CD4-positive, CD25-positive, alpha-beta regulatory T cell (primary cell): ENCODE data around the gene FGGY. TPM values are rescaled to one million over a fixed set of nuclear protein-coding genes. Genes with fewer than 3 reads are reported as not detected.
A peak's percentile ranks its signal among the peaks of the same experiment; 100 is the strongest.
"Not testable (repeated sequence)": the region's sequence is repeated elsewhere in the genome, so short reads cannot be mapped to it uniquely, and the experiment has no call there.

ENCODE experiments used
- ATAC-seq, 2 donors: fragments of 150-1000 bp; cut with Tn5 transposase; one replicate each; pipeline ENCODE4 v1.10.0; 2021; ENCODE audit warnings: low read depth in 2 of 2, moderate number of reproducible peaks in 2 of 2, moderate library complexity in 1 of 2
- DNase-seq, 3 donors: peaks; one replicate each; pipeline versions ENCODE4 v3.0.0 to v3.0.0-alpha.2; 2012 to 2022; ENCODE audit warnings: mixed read lengths in 1 of 3
- H3K27ac ChIP-seq: one replicate; pipeline ENCODE4 v1.7.0; 2013; ENCODE audit warnings: mild to moderate bottlenecking, low read length; ENCODE audit not compliant: insufficient read depth, poor library complexity, severe bottlenecking
- H3K27me3 ChIP-seq: one replicate; pipeline ENCODE4 v1.7.0; 2013; ENCODE audit warnings: low read length; ENCODE audit not compliant: control insufficient read depth, insufficient read depth
- H3K36me3 ChIP-seq: one replicate; pipeline ENCODE4 v1.7.0; 2013; ENCODE audit warnings: mild to moderate bottlenecking, low read length, moderate library complexity; ENCODE audit not compliant: control insufficient read depth, insufficient read depth
- H3K4me1 ChIP-seq: 2 replicates; pipeline ENCODE4 v1.7.0; 2013; ENCODE audit warnings: mild to moderate bottlenecking, low read length; ENCODE audit not compliant: insufficient read depth, control insufficient read depth, poor library complexity, severe bottlenecking
- H3K4me3 ChIP-seq: one replicate; pipeline ENCODE4 v1.7.0; 2013; ENCODE audit warnings: low read depth, mild to moderate bottlenecking, low read length, moderate library complexity
- H3K9me3 ChIP-seq, 2 experiments: 1 replicate in 1 of 2; 2 replicates in 1 of 2; pipeline ENCODE4 v1.7.0; 2013; ENCODE audit warnings: low read length in 2 of 2, mild to moderate bottlenecking in 1 of 2, moderate library complexity in 1 of 2; ENCODE audit not compliant: control insufficient read depth in 2 of 2
- H3K27ac Mint-ChIP-seq, 3 donors: one replicate each; pipeline ENCODE4 v1.8.0; 2020 to 2022; ENCODE audit warnings: mild to moderate bottlenecking in 3 of 3, mixed read lengths in 3 of 3, moderate library complexity in 2 of 3
- H3K27me3 Mint-ChIP-seq: one replicate; pipeline ENCODE4 v1.8.0; 2022; ENCODE audit warnings: mild to moderate bottlenecking, mixed read lengths
- H3K36me3 Mint-ChIP-seq: one replicate; pipeline ENCODE4 v1.8.0; 2020; ENCODE audit warnings: mixed read lengths
- H3K4me1 Mint-ChIP-seq, 4 donors: one replicate each; pipeline ENCODE4 v1.8.0; 2020 to 2022; ENCODE audit warnings: mixed read lengths in 4 of 4, mild to moderate bottlenecking in 1 of 4
- H3K4me3 Mint-ChIP-seq, 4 donors: one replicate each; pipeline ENCODE4 v1.8.0; 2020 to 2022; ENCODE audit warnings: mild to moderate bottlenecking in 4 of 4, mixed read lengths in 4 of 4, moderate library complexity in 3 of 4
- H3K9me3 Mint-ChIP-seq, 7 donors: one replicate each; pipeline ENCODE4 v1.8.0; 2020 to 2022; ENCODE audit warnings: mixed read lengths in 7 of 7, mild to moderate bottlenecking in 3 of 7, moderate library complexity in 2 of 7
- polyA plus RNA-seq, 4 donors: library from polyadenylated mRNA; unstranded; fragments of 300-500 nt; fragmentation: Illumina TruSeq; gene quantifications; one replicate each; pipeline ENCODE4 v1.2.3, GENCODE V29; 2021
- total RNA-seq: library from RNA; stranded (reverse); gene quantifications from one replicate; pipeline ENCODE4 v1.2.3, GENCODE V29; 2022

FGGY gene
- total and polyA plus RNA-seq, 5 donors from 2014 or later, result 1.9 to 7.7 (median 4.5) TPM

- H3K4me3 Mint-ChIP-seq, result peak overlapping the region in 1 of 4 donors; percentile 38
- Histone ChIP-seq H3K36me3 (no peaks in the 10 kb centered on the region), H3K9me3 (no peaks in the 10 kb centered on the region), H3K27me3 (no peaks in the 10 kb centered on the region), H3K27ac (no peak overlapping the region), H3K4me1 (no peaks in the 10 kb centered on the region), H3K4me3 (no peak overlapping the region)
- no peak overlapping the region for H3K27ac Mint-ChIP-seq
- H3K4me1 Mint-ChIP-seq, result no peaks in the 10 kb centered on the region
- H3K27me3 Mint-ChIP-seq, result no peaks in the 10 kb centered on the region
- no peaks in the 10 kb centered on the region for H3K36me3 Mint-ChIP-seq
- peaks cover 0 to 2% (median 0%) of the 10 kb centered on the region in 7 donors for H3K9me3 Mint-ChIP-seq
- DNase-seq, result no peak
- ATAC-seq, result no peak
Observed at GRCh38 chr1:59601811-59602210, 304.9 kb downstream of the FGGY start.

DNA sequence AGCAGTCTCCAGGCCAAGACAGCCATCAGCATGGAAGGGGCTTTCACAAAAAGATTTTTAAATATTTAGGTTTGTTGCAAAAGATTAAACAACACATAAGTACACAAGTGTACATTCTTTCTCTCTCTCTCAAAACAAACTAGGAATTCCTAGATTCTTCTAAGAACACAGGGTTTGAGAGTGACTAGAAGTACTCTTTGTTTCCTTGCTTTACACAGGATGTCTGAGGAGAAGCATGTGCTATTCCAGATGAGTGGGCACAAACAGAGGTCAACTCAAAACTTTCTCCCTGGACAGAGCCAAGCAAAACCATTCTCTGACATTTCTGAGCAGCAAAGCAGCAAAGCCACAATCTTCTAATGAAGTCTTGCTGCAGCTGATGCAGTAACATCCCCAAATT, 307.3 kb downstream of the FGGY start:
- Mint-ChIP-seq H3K4me1 (no peaks in the 10 kb centered on the region), H3K9me3 (no peaks in the 10 kb centered on the region), H3K4me3 (no peak overlapping the region), H3K27me3 (no peaks in the 10 kb centered on the region), H3K27ac (no peak overlapping the region), H3K36me3 (peaks cover 10% of the 10 kb centered on the region)
- no peaks in the 10 kb centered on the region for H3K36me3 ChIP-seq
- ATAC-seq, result no peak
- no peaks in the 10 kb centered on the region for H3K27me3 ChIP-seq
- DNase-seq, result no peak
- H3K4me3 ChIP-seq, result no peak overlapping the region
- H3K9me3 ChIP-seq, result no peaks in the 10 kb centered on the region
- no peak overlapping the region for H3K27ac ChIP-seq
- H3K4me1 ChIP-seq, result no peaks in the 10 kb centered on the region

GRCh38 chr1:59605184-59605583, 308.3 kb downstream of the FGGY start:
- H3K36me3 ChIP-seq, result no peaks in the 10 kb centered on the region
- no peaks in the 10 kb centered on the region for H3K9me3 ChIP-seq
- no peak overlapping the region for H3K4me3 ChIP-seq
- DNase-seq (no peak), ATAC-seq (no peak)
- no peaks in the 10 kb centered on the region for H3K27me3 Mint-ChIP-seq
- H3K27me3 ChIP-seq, result no peaks in the 10 kb centered on the region
- H3K36me3 Mint-ChIP-seq, result peaks cover 16% of the 10 kb centered on the region
- H3K4me1 ChIP-seq, result no peaks in the 10 kb centered on the region
- H3K27ac Mint-ChIP-seq, result no peak overlapping the region
- no peak overlapping the region for H3K4me3 Mint-ChIP-seq
- no peak overlapping the region for H3K27ac ChIP-seq
- no peaks in the 10 kb centered on the region for H3K4me1 Mint-ChIP-seq
- H3K9me3 Mint-ChIP-seq, result peaks cover 0 to 8% (median 0%) of the 10 kb centered on the region in 7 donors

DNA sequence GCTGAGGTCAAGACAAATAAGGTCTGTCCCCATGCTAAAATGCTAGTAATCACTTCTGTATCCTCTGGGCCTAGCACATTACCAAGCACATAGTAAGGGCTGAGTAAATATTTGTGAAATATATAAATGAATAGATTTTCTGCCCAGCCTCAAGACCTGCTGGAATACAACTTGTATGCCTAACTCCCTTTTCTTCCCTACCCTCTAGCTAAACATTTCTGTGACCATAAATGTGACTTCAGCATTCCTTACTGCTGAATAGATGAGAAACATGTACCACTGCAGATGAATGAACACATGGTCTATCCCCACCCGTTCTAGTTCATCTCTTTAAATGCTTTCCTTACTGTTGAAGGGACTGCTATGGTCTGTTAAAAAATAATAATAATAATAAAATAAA, 308.9 kb downstream of the FGGY start:
- H3K36me3 Mint-ChIP-seq, result peaks cover 16% of the 10 kb centered on the region
- DNase-seq (no peak), ATAC-seq (no peak)
- H3K27ac Mint-ChIP-seq, result no peak overlapping the region
- H3K9me3 ChIP-seq, result no peaks in the 10 kb centered on the region
- H3K4me1 Mint-ChIP-seq, result no peaks in the 10 kb centered on the region
- H3K4me1 ChIP-seq, result no peaks in the 10 kb centered on the region
- no peaks in the 10 kb centered on the region for H3K27me3 Mint-ChIP-seq
- no peaks in the 10 kb centered on the region for H3K36me3 ChIP-seq
- H3K4me3 Mint-ChIP-seq, result no peak overlapping the region
- H3K4me3 ChIP-seq, result no peak overlapping the region
- H3K27ac ChIP-seq, result no peak overlapping the region
- peaks cover 0 to 9% (median 0%) of the 10 kb centered on the region in 7 donors for H3K9me3 Mint-ChIP-seq
- no peaks in the 10 kb centered on the region for H3K27me3 ChIP-seq

DNA sequence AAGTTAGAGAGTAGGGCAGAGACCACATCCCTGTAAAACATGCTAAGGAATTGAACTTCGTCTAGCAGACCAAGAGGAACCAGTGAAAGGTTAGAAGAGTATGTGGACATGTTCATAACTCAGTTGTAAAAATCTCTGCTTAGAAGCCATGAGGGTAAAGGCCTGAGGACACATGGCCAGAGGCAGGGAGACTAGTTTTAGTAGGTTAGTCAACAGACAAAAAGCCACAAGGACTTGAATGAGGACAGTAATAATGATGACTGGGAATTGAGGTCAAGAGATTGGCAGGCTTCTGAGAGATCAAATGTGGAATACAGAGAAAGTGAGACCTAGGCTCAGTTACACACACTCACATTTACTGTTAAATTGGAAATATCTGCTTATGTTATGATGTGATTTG, 312.4 kb downstream of the FGGY start:
- Histone ChIP-seq H3K9me3 (no peaks in the 10 kb centered on the region), H3K27me3 (no peaks in the 10 kb centered on the region), H3K4me1 (no peaks in the 10 kb centered on the region), H3K27ac (no peak overlapping the region), H3K36me3 (no peaks in the 10 kb centered on the region), H3K4me3 (no peak overlapping the region)
- Mint-ChIP-seq H3K36me3 (peaks cover 16% of the 10 kb centered on the region), H3K4me1 (no peaks in the 10 kb centered on the region), H3K27ac (no peak overlapping the region), H3K27me3 (no peaks in the 10 kb centered on the region), H3K9me3 (peaks cover 0 to 9% (median 2%) of the 10 kb centered on the region in 7 donors), H3K4me3 (no peak overlapping the region)
- no peak for ATAC-seq
- DNase-seq, result no peak

DNA sequence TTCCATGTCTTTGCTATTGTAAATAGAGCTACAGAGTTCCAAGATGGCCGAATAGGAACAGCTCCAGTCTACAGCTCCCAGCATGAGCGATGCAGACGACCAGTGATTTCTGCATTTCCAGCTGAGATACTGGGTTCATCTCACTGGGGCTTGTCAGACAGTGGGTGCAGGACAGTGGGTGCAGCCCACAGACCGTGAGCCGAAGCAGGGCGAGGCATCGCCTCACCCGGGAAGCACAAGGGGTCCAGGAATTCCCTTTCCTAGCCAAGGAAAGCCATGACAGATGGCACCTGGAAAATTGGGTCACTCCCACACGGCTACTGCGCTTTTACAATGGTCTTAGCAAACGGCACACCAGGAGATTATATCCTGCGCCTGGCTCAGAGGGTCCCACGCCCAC, 313.6 kb downstream of the FGGY start:
- not testable (repeated sequence) for H3K4me3 ChIP-seq, H3K27me3 Mint-ChIP-seq, H3K27ac Mint-ChIP-seq, H3K36me3 ChIP-seq, H3K9me3 Mint-ChIP-seq, ATAC-seq, H3K9me3 ChIP-seq, H3K4me1 ChIP-seq, H3K4me3 Mint-ChIP-seq, DNase-seq, H3K27ac ChIP-seq, H3K27me3 ChIP-seq, H3K4me1 Mint-ChIP-seq
- peaks cover 16% of the 10 kb centered on the region for H3K36me3 Mint-ChIP-seq

DNA sequence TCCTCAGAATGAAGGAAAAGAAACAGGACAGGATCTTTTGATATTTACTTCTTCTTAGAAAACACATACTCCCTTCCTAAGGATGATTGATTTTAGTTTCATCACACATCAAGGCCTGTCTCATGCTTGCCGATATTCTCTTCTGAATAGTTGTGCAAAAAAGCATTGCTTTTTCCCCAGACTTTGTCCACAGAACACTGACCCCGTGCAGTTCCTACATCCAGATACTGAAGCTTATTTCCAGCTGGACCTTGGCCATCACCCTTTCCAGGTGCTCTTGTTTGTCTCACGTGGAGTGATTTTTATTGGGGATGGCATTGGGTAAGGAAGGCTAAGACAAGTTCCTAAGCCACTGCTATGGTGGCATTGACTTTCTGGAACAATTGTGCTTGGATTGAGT, 320.5 kb downstream of the FGGY start:
- Mint-ChIP-seq H3K27ac (no peak overlapping the region), H3K9me3 (peaks cover 0 to 8% (median 2%) of the 10 kb centered on the region in 7 donors), H3K4me3 (no peak overlapping the region), H3K4me1 (no peaks in the 10 kb centered on the region), H3K36me3 (no peaks in the 10 kb centered on the region), H3K27me3 (peaks cover 5% of the 10 kb centered on the region)
- Histone ChIP-seq H3K9me3 (no peaks in the 10 kb centered on the region), H3K27ac (no peak overlapping the region), H3K36me3 (no peaks in the 10 kb centered on the region), H3K27me3 (no peaks in the 10 kb centered on the region), H3K4me1 (no peaks in the 10 kb centered on the region), H3K4me3 (no peak overlapping the region)
- DNase-seq (no peak), ATAC-seq (no peak)

GRCh38 chr1:59619557-59619956, 322.7 kb downstream of the FGGY start:
- H3K9me3 Mint-ChIP-seq, result peaks cover 0 to 5% (median 0%) of the 10 kb centered on the region in 7 donors
- no peak for DNase-seq
- H3K36me3 Mint-ChIP-seq, result peaks cover 3% of the 10 kb centered on the region

More at GRCh38 chr1:59619557-59619956, 322.7 kb downstream of the FGGY start:
- Histone ChIP-seq H3K27me3 (no peaks in the 10 kb centered on the region), H3K27ac (no peak overlapping the region), H3K4me1 (no peaks in the 10 kb centered on the region), H3K36me3 (no peaks in the 10 kb centered on the region), H3K4me3 (no peak overlapping the region), H3K9me3 (no peaks in the 10 kb centered on the region)
- no peak for ATAC-seq
- peaks cover 9% of the 10 kb centered on the region for H3K27me3 Mint-ChIP-seq
- peak overlapping the region in 1 of 3 donors; percentile 3 for H3K27ac Mint-ChIP-seq
- H3K4me1 Mint-ChIP-seq, result no peaks in the 10 kb centered on the region
- no peak overlapping the region for H3K4me3 Mint-ChIP-seq
